HCT116 (cell line): Measurements from ENCODE around the gene ZNF436. TPM values are rescaled to one million over a fixed set of nuclear protein-coding genes. Genes with fewer than 3 reads are reported as not detected.

Source experiments
- ATAC-seq: fragments of 200-7000 bp; cut with Tn5 transposase; 2 replicates; pipeline ENCODE4 v1.9.1; 2020; ENCODE audit warnings: mild to moderate bottlenecking, moderate library complexity
- BruUV-seq: library from RNA; stranded (reverse); fragments of 400-500 nt; replicated peaks from 2 replicates; lab custom pipeline; 2021; lab: Mats Ljungman, UMichigan
- CTCF ChIA-PET: fragments of 300-600 bp; sonication (Branson Sonifier 250); formaldehyde crosslinking; loops from one replicate; lab custom pipeline; 2021; ENCODE audit warnings: antibody characterized with exemption; lab: Charles Lee
- POLR2A ChIA-PET: fragments of 300-600, 350-600 bp; sonication (Branson Sonifier 250); formaldehyde crosslinking; loops from one replicate; lab custom pipeline; 2021; ENCODE audit warnings: antibody characterized with exemption; lab: Charles Lee
- RAD21 ChIA-PET, 2 experiments: fragments of 300-600 bp; sonication (Branson Sonifier 250); formaldehyde crosslinking; loops; one replicate each; lab custom pipeline; 2023; ENCODE audit warnings: low total read pairs in 2 of 2; ENCODE audit not compliant: uncharacterized antibody in 2 of 2, unreplicated experiment in 2 of 2, low non-redundant PET in 1 of 2; lab: Charles Lee
- DNase-seq: peaks from one replicate; pipeline ENCODE4 v3.0.0-alpha.2; 2010; ENCODE audit warnings: low read depth, low spot score
- H2AFZ ChIP-seq: fragments of 200-600 bp; shearing (Covaris generic), sonication (generic); 2 replicates; pipeline ENCODE4 v1.6.1; 2017; ENCODE audit warnings: low read depth, mixed run types, mixed read lengths, antibody characterized with exemption, low read length; ENCODE audit not compliant: poor library complexity, severe bottlenecking
- H3K27ac ChIP-seq: 2 replicates; pipeline ENCODE4 v1.5.1; 2012; ENCODE audit warnings: low read depth, low read length
- H3K27me3 ChIP-seq: fragments of 200-600 bp; sonication (generic); 2 replicates; pipeline ENCODE4 v1.6.1; 2016; ENCODE audit warnings: mixed run types, low read length, mixed read lengths; ENCODE audit not compliant: insufficient read depth
- H3K36me3 ChIP-seq, 2 experiments: fragments of 200-500 bp in 1 of 2; fragments of 200-600 bp in 1 of 2; sonication (Bioruptor generic) in 1 of 2; sonication (generic) in 1 of 2; 2 replicates each; pipeline versions ENCODE4 v1.5.1 to v1.6.1; 2014 to 2016; ENCODE audit warnings: low read length in 2 of 2, inconsistent platforms in 1 of 2, mixed read lengths in 1 of 2, mixed run types in 1 of 2; ENCODE audit not compliant: insufficient read depth in 2 of 2, control insufficient read depth in 1 of 2
- H3K4me1 ChIP-seq, 2 experiments: fragments of 200-600 bp in 1 of 2; sonication (generic) in 1 of 2; 2 replicates each; pipeline versions ENCODE4 v1.5.1 to v1.6.1; 2012 to 2017; ENCODE audit warnings: low read length in 2 of 2, inconsistent platforms in 1 of 2, mild to moderate bottlenecking in 1 of 2, mixed read lengths in 1 of 2, mixed run types in 1 of 2, moderate library complexity in 1 of 2; ENCODE audit not compliant: insufficient read depth in 2 of 2, control insufficient read depth in 1 of 2
- H3K4me2 ChIP-seq: fragments of 200-600 bp; sonication (generic); 2 replicates; pipeline ENCODE4 v1.6.1; 2017; ENCODE audit warnings: mixed run types, low read length, mixed read lengths
- H3K4me3 ChIP-seq, 2 experiments: fragments of 200-600 bp in 1 of 2; sonication (generic) in 1 of 2; replicated peaks in 1 of 2; 2 replicates each; pipeline ENCODE4 v1.5.1; 2011 to 2016; ENCODE audit warnings: low read length in 2 of 2, control low read depth in 1 of 2, low read depth in 1 of 2, mild to moderate bottlenecking in 1 of 2, mixed read lengths in 1 of 2, mixed run types in 1 of 2
- H3K79me2 ChIP-seq: fragments of 200-600 bp; sonication (generic); 2 replicates; pipeline ENCODE4 v1.6.1; 2017; ENCODE audit warnings: mild to moderate bottlenecking, mixed run types, low read length, moderate library complexity, mixed read lengths; ENCODE audit not compliant: insufficient read depth
- H3K9ac ChIP-seq: fragments of 200-600 bp; sonication (generic); 2 replicates; pipeline ENCODE4 v1.6.1; 2016; ENCODE audit warnings: low read length, mixed read lengths
- H3K9me2 ChIP-seq: fragments of 200-600 bp; sonication (generic), shearing (Covaris generic); 2 replicates; pipeline ENCODE4 v1.6.1; 2017; ENCODE audit warnings: mixed run types, mild to moderate bottlenecking, moderate library complexity; ENCODE audit not compliant: insufficient read depth
- H3K9me3 ChIP-seq, 2 experiments: fragments of 200-500 bp in 1 of 2; fragments of 200-600 bp in 1 of 2; sonication (Bioruptor generic) in 1 of 2; sonication (generic) in 1 of 2; 2 replicates each; pipeline ENCODE4 v1.6.1; 2014 to 2017; ENCODE audit warnings: low read length in 2 of 2, mixed read lengths in 2 of 2, inconsistent platforms in 1 of 2, low read depth in 1 of 2, mild to moderate bottlenecking in 1 of 2, mixed run types in 1 of 2, moderate library complexity in 1 of 2; ENCODE audit not compliant: control insufficient read depth in 1 of 2, insufficient read depth in 1 of 2
- H4K20me1 ChIP-seq: fragments of 200-600 bp; sonication (generic), shearing (Covaris generic); 2 replicates; pipeline ENCODE4 v1.6.1; 2017; ENCODE audit warnings: mixed run types, mild to moderate bottlenecking, moderate library complexity; ENCODE audit not compliant: insufficient read depth
- ATF3 ChIP-seq: IDR thresholded peaks from 2 replicates; pipeline ENCODE4 v1.6.1; 2012
- CBX3 ChIP-seq: IDR thresholded peaks from 2 replicates; pipeline ENCODE4 v1.6.1; 2012; ENCODE audit warnings: low read depth
- EZH2 ChIP-seq: fragments of 200-600 bp; sonication (generic); IDR thresholded peaks from 2 replicates; pipeline ENCODE4 v1.6.1; 2017; ENCODE audit warnings: antibody characterized with exemption, mixed run types
- EZH2phosphoT487 ChIP-seq: fragments of 200-600 bp; IDR thresholded peaks from 2 replicates; pipeline ENCODE4 v1.6.1; 2018; ENCODE audit warnings: antibody characterized with exemption, borderline replicate concordance
- JUND ChIP-seq: IDR thresholded peaks from 2 replicates; pipeline ENCODE4 v1.6.1; 2012
- MAX ChIP-seq: IDR thresholded peaks from 2 replicates; pipeline ENCODE4 v1.6.1; 2012
- POLR2A ChIP-seq: IDR thresholded peaks from 2 replicates; pipeline ENCODE4 v1.7.0; 2011; ENCODE audit warnings: borderline replicate concordance; ENCODE audit not compliant: insufficient read depth, insufficient read length; ENCODE audit errors: extremely low read depth
- RAD21 ChIP-seq: IDR thresholded peaks from 2 replicates; pipeline ENCODE4 v1.6.1; 2012; ENCODE audit warnings: low read depth, mild to moderate bottlenecking
- REST ChIP-seq: IDR thresholded peaks from 2 replicates; pipeline ENCODE4 v1.6.1; 2012; ENCODE audit warnings: low read depth
- SRF ChIP-seq: IDR thresholded peaks from 2 replicates; pipeline ENCODE4 v1.6.1; 2012; ENCODE audit warnings: low read depth
- ZBTB33 ChIP-seq: IDR thresholded peaks from 2 replicates; pipeline ENCODE4 v1.6.1; 2011; ENCODE audit warnings: mild to moderate bottlenecking, low read length, moderate library complexity; ENCODE audit not compliant: insufficient replicate concordance; ENCODE audit errors: extremely low read depth
- ZFX ChIP-seq: fragments of 450-650 bp; IDR thresholded peaks from 2 replicates; pipeline ENCODE4 v1.6.1; 2017
- intact Hi-C: fragments of 100-400 bp; cut with micrococcal nuclease; formaldehyde crosslinking; loops from 2 replicates; pipeline ENCODE4 v1.10.0; 2022
- total RNA-seq: library from RNA; stranded (reverse); gene quantifications from one replicate; pipeline ENCODE4 v1.2.1, GENCODE V29; 2021; ENCODE audit not compliant: unreplicated experiment

ZNF436 gene
- total RNA-seq, 1 experiment from 2014 or later = 8.1 TPM

GRCh38 chr1:23341931-23342692 is 27.5 kb downstream of the ZNF436 start:
- Histone ChIP-seq H3K9me2 (no peaks in the 10 kb centered on the region), H4K20me1 (peaks cover 58% of the 10 kb centered on the region), H2AFZ (no peak overlapping the region), H3K36me3 (peaks cover 9 to 28% of the 10 kb centered on the region in 2 experiments), H3K27ac (no peak overlapping the region), H3K4me1 (peaks cover 11 to 45% of the 10 kb centered on the region in 2 experiments), H3K4me2 (peak overlapping the region; percentile 90), H3K79me2 (peaks cover 69% of the 10 kb centered on the region), H3K27me3 (no peaks in the 10 kb centered on the region), H3K9me3 (no peaks in the 10 kb centered on the region), H3K9ac (peak overlapping the region; percentile 85), H3K4me3 (peak overlapping the region; percentile 71 to 76)
- intact Hi-C loops = loop anchor here (10.0 kb wide), 1 partner anchor 193 kb away; the partner anchor contains the start of gene E2F2
- RAD21 ChIA-PET = no interaction called here
- CTCF ChIA-PET = no interaction called here
- ATAC-seq = no peak
- TF ChIP-seq MAX = no peak
- TF ChIP-seq EZH2phosphoT487 = no peak
- no peak for TF ChIP-seq RAD21
- TF ChIP-seq CBX3 = no peak
- TF ChIP-seq REST = no peak
- TF ChIP-seq POLR2A = no peak
- no peak for TF ChIP-seq ZBTB33
- TF ChIP-seq EZH2 = no peak
- TF ChIP-seq ATF3 = no peak
- TF ChIP-seq ZFX = no peak
- TF ChIP-seq JUND = no peak
- TF ChIP-seq SRF = no peak
- POLR2A ChIA-PET = interaction anchor here (1.3 kb wide), 1 partner anchor 35 kb away, joined by 3 read pairs; no protein-coding TSS in a partner anchor
- BruUV-seq = no TSS peak
- no peak for DNase-seq
